GM18868 (cell line): Measurements from ENCODE around the gene INTS6.

Experiments used
- ATAC-seq: cut with Tn5 transposase; IDR thresholded peaks from one replicate; pipeline ENCODE4 v1.9.1; 2021; ENCODE audit warnings: mild to moderate bottlenecking, moderate library complexity; ENCODE audit not compliant: unreplicated experiment

INTS6 gene

GRCh38 chr13:51324714-51325420, 128.0 kb downstream of the INTS6 start:
- ATAC-seq: peak; percentile 70

GRCh38 chr13:51323824-51324511, 128.9 kb downstream of the INTS6 start:
- no peak for ATAC-seq

- no peak for ATAC-seq
These were observed 130.0 kb downstream of the INTS6 start for GRCh38 chr13:51322826-51323225.

- ATAC-seq: no peak
These were observed 131.0 kb downstream of the INTS6 start for GRCh38 chr13:51321836-51322235.

GRCh38 chr13:51318876-51319275, 134.0 kb downstream of the INTS6 start:
- no peak for ATAC-seq

- ATAC-seq: no peak
These were observed 134.8 kb downstream of the INTS6 start for GRCh38 chr13:51318015-51318414.

GRCh38 chr13:51317262-51317661, 135.6 kb downstream of the INTS6 start:
- ATAC-seq: no peak

GRCh38 chr13:51313619-51314018, 139.2 kb downstream of the INTS6 start:
- ATAC-seq: no peak

- ATAC-seq: no peak
These were observed 140.8 kb downstream of the INTS6 start for GRCh38 chr13:51311957-51312520.
